ENCODE measurements around the gene TBL1XR1.
"Not testable (repeated sequence)": the region's sequence is repeated elsewhere in the genome, so short reads cannot be mapped to it uniquely, and the experiment has no call there.

TBL1XR1 gene

DNA sequence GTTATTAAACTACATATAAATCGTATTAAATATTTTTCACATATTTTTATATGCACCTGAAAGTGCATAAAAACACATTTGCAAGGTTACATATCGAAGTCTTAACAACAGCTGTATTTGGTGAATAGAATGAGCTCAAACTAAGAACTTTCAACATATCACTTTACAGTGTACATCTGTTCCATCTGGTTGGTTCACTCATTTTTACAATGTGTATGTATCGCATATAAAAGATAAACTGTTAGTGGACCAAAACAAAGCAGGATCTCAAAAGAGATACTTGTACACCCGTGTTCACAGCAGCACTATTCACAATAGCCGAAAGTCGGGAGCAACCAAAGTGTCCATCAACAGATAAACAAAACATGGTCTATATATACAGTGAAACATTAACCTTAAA, 55.8 kb downstream of the TBL1XR1 start:
- no peak for DNase-seq (ENCODE audit: low spot score)

DNA sequence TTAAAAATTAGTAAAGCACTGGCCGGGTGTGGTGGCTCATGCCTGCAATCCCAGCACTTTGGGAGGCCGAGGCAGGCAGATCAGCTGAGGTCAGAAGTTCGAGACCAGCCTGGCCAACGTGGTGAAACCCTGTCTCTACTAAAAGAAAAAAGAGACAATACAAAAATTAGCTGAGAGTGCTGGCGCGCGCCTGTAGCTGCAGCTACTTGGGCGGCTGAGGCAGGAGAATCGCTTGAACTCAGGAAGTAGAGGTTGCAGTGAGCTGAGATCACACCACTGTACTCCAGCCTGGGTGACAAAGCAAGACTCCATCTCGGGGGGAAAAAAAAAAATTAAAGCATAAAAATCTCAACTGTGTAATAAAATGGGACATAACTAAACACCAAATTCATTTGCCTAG, 58.1 kb downstream of the TBL1XR1 start:
- not testable (repeated sequence) for DNase-seq (ENCODE audit: low spot score)

DNA sequence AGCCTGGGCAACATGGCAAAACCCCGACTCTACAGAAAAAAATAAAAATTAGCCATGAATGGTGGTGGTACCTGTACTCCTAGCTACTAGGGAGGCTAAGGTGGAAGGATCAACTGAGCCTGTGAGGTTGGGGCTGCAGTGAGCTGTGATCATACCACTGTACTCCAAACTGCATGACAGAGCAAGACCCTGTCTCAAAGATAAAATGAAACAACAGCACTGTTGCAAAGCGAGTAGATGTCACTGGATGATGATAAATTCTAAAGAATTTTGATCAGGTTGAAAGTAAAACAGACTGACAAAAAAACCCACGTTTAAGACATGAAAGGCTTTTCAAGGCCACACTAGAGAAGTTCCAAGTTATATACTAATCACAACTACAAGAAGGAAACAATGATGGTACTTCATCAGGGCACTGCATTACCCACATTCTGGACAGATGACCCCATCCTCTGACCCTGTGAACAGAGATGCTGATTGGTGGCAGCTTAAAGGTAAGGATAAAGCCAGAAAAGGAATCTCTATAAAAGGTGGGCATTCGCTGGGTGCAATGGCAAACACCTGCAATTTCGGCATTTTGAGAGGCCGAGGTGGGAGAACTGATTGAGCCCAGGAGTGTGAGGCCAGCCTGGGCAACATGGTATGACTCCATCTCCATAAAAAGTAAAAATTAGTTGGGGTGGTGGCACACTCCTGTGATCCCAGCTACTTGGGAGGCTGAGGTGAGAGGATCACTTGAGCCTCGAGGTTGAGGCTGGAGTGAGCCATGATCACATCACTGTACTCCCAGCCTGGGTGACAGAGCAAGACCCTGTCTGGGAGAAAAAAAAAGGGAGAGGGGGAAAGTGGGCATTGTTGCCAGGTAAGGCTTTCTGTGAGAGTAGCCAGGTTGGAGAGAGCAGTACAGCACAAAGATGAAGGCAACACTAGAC, 59.2 kb downstream of the TBL1XR1 start:
- DNase-seq (ENCODE audit: low spot score), result no peak

DNA sequence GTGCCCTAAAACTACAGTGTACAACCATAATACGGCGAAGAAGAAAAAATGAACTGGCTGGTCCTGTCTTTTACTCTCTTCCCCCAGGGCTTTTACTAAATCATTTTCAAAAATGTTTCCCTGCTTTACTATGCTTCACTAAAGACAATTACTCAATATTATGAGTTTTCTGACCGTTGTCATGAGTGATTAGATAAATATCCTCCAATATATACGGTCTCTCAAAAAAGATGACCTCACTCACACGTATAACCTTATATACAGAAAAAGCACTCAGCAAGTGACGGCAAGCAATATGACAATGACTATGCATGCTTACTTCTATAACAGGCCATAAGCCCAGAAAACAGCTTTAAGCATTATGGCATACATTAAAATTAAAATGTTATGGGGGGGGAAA, 60.5 kb downstream of the TBL1XR1 start:
- DNase-seq (ENCODE audit: low spot score), result no peak

DNA sequence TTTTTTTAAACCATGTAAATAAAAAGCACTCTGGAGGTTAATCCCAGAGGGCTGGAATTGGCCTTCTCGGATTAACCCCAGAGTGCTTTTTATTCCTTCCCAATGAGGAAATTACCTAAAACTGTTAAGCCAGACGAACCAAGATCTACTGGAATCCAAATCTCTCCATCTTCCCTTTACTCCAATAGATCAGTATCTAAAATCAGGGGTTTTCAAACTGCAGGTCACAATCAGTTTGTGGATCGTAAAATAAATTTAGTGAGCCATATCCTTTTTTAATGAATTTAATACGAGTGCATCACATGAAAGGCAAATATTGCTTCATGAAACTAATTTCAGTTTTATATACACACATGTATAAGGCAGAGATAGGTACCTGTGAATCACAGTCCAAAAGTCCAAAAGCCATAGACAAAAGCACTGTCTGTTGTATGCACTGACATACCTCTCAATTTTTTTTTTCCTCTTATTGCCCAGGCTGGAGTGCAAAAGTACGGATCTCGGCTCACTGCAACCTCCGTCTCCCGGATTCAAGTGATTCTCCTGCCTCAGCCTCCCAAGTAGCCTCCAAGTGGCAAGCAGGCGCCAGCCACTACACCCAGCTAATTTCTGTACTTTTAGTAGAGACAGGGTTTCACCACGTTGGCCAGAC, 61.3 kb downstream of the TBL1XR1 start:
- DNase-seq (ENCODE audit: low spot score), result no peak

DNA sequence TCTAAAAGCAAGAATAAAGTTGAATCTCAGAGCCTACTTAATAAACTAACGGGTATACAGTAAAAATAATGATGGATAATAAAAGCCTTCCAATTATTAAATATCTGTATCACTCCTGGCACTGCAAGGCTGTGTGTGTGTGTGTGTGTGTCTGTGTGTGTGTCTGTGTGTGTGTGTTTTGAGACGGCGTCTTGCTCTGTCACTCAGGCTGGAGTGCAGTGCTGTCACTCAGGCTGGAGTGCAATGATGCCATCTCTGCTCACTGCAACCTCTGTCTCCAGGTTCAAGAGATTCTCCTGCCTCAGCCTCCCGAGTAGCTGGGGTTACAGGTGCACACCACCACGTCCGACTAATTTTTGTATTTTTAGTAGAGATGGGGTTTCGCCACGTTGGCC, 62.5 kb downstream of the TBL1XR1 start:
- no peak for DNase-seq (ENCODE audit: low spot score)

DNA sequence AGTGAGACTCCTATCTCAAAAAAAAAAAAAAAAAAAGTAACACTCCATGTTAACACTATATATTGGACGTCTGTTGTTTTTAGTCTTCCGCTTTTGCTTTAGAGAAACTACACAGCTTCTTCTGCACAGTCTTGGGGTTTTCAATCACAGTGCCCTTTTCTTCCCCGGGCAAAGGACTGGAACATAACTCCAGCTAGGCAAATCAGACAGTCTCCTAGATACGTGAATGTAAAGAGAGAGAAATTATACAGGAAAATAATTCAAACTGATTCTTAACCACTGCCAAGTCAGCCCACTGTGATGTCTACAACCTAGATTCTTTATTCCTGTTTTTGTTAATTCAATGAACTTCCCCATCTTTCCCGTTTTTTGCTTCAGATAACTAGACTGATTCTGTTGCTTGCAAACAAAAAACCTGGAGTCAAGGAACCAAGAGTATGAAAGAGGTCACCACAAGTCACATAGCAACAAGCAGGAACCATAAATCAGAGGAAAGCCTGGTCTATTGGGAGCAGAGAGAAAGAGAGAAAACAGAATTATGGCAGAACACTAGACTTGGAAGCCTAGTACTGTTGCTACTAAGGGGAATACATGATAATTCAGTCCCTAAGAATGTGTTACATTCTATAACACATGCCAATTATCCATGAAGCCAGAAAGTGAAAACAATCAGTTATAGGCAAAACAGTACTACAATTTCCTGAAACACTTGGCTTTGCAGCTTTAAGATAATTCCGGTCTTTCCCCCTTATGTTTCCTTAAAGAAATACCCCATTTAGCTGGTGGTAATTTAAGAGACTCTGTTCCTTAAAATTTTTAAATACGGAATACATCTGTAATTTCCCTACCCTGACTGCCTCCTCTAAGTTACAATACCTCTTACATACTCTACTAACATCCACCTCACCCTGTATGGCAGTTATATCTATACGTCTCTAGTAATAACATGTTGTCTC, 63.1 kb downstream of the TBL1XR1 start:
- no peak for DNase-seq (ENCODE audit: low spot score)

DNA sequence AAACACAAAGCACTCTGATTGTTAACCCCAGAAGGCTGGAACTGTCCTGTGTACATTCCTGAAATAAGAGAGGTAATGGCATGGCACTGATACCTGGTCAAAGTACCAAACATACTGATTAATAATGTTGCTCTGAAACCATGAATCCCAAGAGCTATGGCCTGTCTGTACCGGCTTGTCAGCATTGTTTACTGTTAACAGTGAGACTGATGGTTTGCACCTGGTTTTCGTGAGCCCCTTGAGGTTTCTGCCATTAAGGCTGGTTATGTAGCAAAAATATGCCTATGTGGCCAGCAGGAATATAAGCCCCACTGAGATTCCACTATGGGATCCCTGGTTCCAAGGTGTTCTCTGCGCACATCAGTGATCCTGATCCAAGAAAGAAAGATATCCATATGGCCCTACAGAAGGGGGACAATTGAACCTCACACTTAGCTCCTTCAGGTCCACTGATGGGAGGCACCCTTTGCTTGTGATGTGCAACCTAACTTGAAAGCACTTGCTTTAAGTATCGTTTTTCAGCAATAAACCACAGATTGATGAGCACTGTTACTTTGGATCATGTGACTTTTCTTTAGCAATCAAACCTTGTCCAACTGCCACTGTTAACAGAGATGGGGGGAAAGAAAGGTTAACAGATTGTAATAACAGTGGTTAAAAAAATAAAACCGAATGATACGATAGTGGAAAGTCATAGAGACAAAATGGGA, 65.2 kb downstream of the TBL1XR1 start:
- no peak for DNase-seq (ENCODE audit: low spot score)

DNA sequence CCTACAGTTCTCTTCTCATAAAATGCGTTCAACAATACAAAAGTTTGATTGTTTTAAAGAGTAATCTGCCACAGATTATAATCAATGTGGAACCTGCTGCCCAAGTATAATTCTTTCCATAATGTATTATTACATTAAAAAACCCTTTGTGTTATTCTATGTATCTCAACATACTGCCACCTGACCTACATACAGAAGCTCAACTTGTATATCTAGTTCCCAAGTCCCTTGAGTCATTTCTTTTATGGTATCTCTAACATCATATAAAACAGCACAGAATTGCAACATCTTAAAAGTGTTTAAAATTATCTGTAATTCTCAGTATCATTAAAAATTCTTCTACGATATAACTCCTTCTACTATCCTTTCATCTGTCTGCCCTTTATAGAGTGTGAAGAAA, 70.3 kb downstream of the TBL1XR1 start:
- DNase-seq (ENCODE audit: low spot score), result no peak

DNA sequence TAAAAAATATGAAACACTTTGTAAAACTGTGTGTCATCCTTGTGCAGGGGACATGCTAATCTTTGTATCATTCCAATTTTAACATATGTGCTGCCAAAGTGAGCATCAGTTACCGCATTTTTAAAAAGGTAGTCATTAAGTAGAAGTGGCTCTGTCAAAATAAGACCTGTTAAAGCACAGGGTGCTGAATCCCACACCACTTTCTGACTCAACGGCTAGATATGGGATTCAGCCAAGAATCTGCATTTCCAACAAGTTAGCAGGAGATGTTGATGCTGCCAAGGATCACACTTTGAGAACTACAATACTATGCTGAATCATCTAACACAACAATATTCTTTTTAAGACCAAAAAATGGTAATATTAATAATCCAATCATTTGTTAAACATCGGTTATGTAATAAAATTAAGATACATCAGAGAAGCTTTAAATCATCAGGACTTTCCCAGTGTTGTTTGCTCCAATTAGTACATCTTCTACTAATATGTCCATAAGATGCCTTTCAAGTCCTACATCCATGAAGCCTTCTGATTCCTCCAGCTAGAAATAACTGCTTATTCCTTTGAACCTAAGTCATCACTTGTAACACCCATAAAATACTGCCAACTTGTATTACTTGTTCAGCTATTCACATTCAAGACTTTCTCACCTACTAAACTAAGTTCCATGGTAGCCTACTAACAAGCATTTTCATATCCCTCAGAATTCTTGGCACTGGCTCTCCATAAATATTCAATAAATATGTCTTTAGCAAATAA, 71.1 kb downstream of the TBL1XR1 start:
- no peak for DNase-seq (ENCODE audit: low spot score)

DNA sequence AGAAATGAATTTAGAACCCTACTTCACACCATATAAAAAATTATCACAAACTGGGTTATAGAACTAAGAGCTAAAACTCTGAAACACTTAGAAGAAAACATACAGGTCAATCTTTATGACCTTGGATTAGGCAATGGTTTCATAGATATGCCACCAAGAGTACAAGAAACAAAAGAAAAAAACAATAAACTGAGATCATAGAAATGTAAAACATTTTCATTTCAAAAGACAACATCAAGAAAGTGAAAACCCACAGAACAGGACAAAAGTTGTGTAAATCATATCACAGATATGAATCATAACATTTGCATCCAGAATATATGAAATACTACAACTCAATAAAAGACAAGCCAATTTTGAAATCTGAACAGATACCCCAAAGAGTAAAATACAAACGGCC, 72.4 kb downstream of the TBL1XR1 start:
- DNase-seq (ENCODE audit: low spot score), result no peak

DNA sequence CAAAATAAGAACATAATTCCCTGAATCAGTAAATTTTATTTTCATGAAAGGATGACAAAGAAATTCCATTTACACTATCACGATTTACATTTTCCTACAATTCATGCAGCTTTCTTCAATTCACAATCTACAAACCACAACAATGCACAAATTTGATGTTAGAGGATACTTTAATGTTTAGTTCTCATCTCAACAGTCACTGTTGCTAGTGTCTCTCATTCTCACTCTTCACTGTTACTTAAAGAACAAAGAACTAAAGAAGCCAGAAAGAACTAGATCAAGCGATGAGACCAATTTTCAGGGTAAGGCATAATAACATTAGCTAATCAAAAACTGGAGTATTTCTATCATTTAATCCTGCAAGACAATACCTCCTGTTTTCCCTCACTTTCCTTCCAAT, 73.5 kb downstream of the TBL1XR1 start:
- DNase-seq (ENCODE audit: low spot score), result no peak

DNA sequence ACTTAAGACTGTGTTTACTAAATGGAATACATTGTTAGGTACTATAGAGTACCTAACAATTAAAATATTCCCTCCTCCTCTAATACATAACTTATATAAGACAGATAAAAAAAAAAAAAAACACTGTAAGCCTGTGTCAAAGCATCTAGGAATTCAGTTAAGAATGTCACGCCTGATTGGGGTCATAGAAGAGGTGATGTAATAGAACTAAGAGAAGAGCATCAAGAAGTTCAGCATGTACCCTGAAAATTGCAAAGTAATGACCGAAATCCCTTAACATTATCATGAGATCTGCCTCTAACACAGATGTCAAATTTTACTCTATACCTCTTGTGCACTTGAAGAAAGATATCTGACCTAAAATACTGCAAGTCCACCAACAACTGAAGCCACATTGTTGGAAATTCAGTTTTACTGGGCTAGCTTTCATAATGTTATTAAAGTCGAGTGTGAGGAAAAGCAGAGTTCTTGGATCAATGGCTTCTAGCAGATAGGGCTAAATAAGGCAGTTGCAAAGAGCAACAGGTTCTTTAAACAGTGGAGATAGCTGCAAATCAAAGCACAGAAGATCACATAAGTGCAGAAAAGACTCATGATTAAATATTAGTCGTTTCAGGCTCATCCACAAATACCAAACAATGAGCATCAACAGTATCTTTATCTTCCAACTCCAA, 75.0 kb downstream of the TBL1XR1 start:
- no peak for DNase-seq (ENCODE audit: low spot score)

DNA sequence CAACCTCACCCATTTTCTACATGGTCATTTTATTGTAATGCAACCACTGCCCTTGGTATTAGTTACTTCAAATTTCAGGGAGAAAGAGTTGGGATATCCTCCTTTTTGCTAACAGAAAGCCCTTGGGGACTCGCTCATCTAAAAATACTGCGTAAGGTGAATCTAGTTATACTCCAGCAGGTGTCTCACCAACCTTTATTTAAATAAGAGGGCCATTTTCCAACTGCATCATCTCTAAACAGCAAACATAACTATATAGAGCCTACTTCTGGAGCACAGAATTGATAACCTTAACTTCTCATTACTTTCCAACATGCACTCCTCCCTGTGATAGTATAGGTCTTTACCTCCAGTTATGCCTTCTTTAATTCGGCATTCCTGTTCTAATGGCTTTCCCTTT, 77.5 kb downstream of the TBL1XR1 start:
- no peak for DNase-seq (ENCODE audit: low spot score)

DNA sequence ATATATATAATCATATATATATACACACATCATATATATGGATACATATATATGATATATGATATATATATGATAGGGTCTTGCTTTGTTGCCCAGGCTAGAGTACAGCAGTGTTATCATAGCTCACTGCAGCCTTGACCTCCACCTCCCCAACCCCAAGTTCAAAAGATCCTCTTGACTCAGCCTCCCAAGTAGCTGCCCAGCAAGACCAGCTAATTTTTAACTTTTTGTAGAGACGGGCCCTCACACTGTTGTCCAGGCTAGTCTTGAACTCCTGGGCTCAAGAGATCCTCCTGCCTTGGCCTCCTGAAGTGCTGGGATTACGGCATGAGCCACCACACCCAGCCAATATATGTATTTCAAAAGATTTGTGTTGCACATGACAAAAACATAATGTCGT, 83.0 kb downstream of the TBL1XR1 start:
- DNase-seq (ENCODE audit: low spot score), result no peak

DNA sequence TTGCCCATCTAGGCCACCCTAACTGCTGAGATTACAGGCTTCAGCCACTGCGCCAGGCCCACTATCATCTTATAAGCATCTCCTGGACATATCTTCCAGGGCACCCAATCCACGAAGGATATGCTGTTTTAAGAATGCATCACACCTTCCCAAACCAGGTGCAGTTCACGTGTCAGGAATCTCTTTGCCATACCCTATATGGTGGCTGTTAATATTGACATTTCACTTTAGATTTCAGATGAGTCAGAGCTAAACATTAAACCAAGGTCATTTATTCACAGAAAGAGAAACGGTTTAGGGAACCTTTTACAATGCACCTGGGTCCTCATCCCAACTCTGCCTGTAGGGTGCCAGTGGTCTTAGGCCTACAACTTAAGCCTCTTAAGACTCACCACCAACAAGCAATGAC, 85.7 kb downstream of the TBL1XR1 start:
- DNase-seq (ENCODE audit: low spot score), result no peak

DNA sequence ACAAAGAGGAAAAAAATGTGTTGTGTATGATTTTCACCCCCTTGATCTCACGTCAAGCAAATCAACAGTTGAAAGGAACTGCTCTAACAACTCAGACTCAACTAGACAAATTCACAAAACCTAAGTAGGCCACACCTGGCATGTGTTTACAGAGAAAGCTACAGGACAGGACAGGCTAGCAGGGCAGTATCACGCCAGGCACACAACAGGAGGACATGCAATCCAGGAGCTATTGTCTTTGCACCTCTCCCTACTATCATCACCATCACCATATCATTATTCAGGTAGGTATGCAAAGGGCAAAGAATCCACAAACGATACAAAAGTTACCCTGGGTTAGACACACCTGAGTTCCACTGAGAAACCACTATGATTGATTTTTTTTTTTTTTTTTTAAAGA, 86.4 kb downstream of the TBL1XR1 start:
- DNase-seq (ENCODE audit: low spot score), result peak; percentile 62

DNA sequence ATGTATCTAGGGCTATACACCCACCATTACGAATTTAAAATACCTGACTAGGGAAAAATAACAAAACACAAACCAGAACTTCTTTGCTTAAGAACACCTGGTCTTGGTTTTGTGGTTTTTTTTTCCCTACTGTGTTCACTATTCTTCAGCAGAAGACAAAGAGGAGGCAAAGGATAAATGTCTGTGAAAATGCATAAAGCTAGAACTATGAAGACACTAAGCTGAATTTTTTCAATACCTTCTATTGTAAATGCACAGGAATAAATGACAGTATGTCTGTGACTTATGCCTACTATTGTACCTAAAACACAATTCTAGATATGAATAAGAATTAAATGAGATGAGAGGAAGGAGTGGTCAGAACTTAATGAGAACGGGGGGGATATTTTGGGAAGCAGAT, 86.9 kb downstream of the TBL1XR1 start:
- DNase-seq (ENCODE audit: low spot score), result no peak

DNA sequence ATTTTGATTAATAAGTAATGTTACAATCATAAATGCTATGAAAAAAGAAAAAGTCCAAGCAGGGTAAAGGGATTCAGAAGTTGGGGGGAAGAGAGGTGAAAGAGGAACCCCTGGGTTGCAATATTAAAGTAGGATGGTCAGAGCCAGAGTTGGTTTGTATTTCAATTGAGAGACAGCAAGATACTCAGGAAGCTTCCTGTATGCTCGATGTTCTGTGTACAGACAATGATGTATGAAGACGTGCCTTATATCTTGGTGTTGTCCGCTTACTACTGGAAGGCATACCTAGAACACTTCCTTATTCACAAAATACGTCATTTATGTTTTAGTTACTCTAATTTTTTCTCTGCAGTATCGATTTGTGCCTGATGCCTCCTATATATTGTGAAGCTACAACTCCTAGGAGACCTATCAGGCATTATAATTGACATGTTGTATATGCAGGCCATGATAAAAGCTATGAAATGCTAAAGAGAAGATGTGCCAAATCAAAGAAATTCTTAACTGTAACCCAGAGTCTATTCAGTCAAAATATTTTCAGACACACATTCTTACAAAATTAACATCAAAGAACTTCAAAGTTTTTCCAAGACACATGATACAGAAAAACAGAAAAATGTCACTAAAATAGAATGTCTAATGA, 87.5 kb downstream of the TBL1XR1 start:
- DNase-seq (ENCODE audit: low spot score), result no peak

DNA sequence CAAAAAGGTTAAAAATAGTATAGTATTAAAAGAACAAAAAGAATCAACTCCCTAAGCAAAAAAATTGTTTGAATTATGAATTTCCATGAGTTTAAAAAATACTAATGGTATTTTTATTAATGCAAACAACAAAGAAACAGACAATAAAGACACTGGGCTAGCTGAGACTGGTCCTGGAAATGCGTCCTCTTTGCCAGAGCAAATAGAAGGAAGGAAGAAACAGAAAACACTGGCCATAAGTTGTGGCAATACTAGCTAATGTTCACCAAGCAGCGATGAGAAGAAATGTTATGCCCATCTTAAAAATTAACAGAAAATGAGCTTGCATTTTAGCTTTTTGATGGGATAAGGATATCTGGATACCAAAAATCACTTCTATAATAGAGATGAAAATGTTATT, 88.6 kb downstream of the TBL1XR1 start:
- no peak for DNase-seq (ENCODE audit: low spot score)
